NCI-H748 (cell line): ENCODE measurements around the gene TSEN2.
A peak's percentile ranks its signal among the peaks of the same experiment; 100 is the strongest.
"Not testable (repeated sequence)": the region's sequence is repeated elsewhere in the genome, so short reads cannot be mapped to it uniquely, and the experiment has no call there.

Experiments used
- DNase-seq: peaks from one replicate; lab custom pipeline; 2025; ENCODE audit not compliant: unreplicated experiment; lab: John Stamatoyannopoulos, UW

Gene TSEN2

GRCh38 chr3:12451960-12452359 lies 32.3 kb upstream of the TSEN2 start:
- no peak for DNase-seq

DNA sequence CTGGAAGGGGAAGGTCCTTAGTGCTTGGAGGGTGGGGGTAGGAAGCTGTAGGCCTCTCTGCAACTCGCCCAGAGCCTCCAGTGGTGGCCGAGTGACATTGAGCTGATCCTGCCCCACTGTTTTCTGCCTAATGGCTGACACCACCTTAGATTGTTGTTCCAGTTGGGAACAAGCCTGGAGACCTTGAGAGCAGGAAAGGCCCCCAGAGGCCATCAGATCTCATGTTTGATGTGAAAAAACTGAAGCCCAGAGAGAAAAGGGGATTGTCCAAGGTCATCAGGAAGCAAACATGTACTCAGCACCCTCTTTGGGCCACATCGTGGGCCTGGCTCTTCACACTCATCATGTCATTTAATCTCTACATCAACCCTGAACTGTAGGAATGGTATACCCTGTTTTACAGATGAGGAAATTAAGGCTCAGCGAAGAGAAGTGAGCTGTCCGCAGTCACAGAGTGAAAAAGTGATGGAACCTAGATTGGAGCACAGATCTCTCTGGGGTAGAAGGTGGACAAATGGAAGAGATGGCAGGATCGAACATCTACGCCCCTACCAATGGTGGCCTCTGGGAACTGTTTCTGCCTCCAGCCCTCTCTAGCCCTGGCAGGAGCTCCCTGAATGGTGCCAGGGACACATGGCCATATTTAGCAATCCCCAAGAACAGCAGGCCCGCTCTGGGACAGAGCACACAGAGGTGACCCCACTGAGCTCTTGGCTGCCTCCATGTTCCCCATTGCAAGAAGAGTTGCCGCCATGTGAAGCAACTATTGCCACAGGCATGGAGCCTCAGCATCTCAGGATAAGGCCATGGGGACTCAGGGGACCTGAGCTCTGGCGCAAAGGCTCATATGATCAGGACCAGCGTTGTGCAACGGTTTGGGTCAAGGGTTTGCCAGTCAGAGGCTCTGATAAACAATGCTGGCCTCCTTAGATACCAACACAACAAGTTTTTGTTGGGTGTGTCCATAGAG lies 31.6 kb upstream of the TSEN2 start:
- no peak for DNase-seq

DNA sequence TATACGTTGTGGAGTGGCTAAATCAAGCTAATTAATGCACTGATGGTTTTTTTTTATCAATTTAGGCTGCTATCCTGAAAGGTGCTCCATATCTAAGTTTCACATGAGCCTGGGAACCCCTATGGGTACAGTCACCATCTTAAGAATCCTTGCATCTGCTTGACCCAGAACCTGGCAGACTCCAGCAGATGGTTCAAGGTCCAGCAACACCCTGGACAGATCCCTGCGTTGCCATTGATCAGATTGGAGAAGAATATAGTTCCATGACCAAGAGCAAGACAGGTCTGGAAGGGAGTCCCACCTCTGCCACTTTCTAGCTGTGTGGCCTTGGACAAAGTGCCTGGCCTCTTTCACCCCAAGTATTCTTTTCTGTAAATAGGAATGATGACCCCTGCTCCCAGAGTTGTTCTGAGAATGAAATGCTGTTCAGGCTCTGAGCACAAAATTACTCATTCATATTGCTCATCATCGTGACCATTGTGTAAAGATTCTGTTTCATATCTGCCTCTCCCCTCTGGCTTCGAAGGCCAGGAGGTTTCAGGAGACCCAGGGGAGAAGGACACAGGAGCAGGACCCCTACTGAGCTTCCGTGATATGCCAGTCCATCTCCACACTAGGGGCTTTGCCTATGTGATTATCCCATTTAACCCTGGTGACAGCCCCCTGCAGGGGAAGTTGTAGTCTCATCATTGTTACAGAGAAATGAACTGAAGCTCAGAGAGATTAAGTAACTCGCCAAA lies 30.0 kb upstream of the TSEN2 start:
- no peak for DNase-seq

DNA sequence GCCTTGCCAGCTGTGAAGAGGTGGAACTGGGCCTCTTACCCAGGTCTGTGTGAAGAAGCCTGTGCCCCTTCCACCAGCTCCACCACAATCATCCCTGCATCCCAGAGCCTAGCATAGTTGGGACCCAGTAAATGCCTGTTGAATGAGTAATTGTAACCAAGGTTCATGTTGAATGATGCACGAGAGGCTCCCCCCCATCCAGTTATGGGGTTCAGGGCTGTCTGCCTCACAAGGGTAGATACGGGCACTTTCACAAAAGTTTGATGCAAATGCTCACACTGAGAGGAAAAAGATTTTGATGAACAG lies 29.5 kb upstream of the TSEN2 start:
- no peak for DNase-seq

DNA sequence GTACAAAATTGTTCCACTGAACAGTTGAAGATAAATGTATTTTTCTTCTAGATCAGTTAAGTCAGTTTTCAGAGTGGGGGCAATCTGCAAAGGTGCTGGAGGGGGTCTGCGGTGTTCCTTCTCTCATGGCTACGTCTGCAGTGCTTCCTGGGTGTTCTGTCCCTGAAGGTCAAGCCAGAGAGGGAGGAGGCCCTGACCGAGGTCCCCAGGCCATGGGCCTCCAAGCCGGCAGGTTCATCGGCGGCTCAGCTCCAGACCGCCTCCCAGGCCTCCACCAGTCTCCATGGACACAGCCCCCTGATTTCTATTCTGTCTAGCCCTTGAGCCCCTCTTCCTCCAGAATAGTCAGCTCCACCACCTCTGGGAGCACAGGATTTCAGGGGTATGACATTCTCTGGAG lies 28.5 kb upstream of the TSEN2 start:
- no peak for DNase-seq

DNA sequence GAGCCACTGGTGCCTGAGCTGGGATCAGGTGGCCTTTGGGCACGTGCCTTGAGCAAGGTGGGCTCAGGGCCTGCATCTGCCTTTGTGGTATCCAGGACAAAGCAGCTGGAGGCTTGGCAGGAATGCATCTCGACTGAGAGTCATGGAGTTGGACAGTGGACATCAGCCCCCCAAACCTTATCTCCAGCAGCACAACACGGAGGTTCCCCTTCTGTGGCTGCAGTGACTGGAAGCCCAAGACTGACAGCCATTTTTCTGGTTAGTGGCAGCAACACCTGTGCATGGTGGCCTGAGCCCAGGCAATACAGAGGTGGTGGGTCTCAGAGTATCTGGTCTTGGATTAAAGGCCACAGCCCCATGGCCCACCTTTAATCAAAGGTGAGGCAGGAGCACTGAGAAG lies 27.8 kb upstream of the TSEN2 start:
- no peak for DNase-seq

- DNase-seq: not testable (repeated sequence)
These were observed 26.9 kb upstream of the TSEN2 start for GRCh38 chr3:12457380-12457779.

DNA sequence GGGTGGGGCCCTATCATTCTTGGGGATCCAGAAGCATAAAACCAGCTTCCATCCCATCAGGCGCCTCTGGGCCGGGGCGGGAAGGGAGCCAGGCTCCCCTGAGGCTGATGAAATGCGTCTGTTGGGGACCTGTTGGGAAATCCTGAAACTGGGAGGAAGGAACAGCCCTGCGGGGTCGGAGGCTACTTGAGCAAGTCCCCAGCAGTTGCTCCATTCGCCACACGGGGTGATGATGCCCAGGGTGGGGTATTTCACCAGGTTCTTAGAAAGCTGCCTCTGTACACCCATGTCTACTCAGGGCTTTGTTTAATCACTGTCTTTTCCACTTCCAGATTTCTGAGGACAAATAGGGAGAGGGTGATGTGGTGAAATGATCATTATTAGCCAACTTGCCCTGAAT lies 25.4 kb upstream of the TSEN2 start:
- DNase-seq: no peak

- DNase-seq: no peak
These were observed 24.2 kb upstream of the TSEN2 start for GRCh38 chr3:12460127-12460526.

- no peak for DNase-seq
These were observed 23.1 kb upstream of the TSEN2 start for GRCh38 chr3:12461097-12461649.

- DNase-seq: no peak
These were observed 21.9 kb upstream of the TSEN2 start for GRCh38 chr3:12462159-12462947.

GRCh38 chr3:12463686-12464085 lies 20.6 kb upstream of the TSEN2 start:
- DNase-seq: no peak

GRCh38 chr3:12464181-12464580 lies 20.1 kb upstream of the TSEN2 start:
- DNase-seq: no peak

DNA sequence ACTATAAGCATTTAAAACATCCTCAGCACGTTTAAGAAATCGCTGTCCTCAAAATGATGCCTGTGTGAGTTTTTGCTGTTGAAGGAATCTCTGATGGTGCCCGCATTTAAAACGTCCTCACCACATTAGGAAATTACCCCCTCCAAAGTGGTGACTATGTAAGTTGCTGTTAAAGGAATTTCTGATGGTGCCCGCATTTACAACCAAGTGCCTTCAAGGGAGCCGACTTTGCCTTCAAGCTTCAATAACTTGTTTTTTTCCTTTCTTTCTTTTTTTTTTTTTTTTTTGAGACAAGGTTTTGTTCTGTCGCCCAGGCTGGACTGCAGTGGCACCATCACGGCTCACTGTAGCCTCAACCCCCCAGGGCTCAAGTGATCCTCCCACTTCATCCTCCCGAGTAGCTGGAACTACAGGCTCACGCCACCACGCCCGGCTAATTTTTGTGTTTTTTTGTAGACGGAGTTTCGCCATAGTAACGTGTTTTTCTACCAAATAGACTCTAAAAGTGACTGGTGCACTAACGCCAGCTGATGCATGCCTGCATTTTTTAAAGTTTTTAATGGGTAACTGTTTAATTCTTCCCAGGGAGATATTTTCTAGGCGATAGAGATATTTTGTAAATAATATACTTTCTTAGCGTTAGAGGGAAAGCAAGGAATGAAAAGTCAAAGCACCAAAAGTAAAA lies 19.0 kb upstream of the TSEN2 start:
- DNase-seq: no peak

DNA sequence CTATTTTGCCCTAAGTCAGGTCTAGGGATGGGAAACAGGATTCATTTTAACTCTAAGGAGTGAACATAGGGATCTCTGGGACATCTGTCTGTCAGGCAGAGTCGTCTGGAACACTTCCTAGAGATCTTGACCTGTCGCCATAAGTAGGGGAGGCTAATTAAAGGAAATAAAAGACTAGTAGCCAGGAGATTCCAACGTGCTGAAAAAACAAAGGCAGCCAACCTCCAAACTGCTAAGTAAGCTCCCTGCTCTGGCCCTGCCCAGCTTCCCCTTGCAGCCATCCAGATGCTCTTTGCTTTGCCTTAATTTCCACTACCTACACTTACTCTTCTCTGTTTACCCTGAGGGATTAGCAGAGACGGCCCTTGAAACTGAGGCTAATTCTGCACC lies 18.4 kb upstream of the TSEN2 start:
- no peak for DNase-seq

GRCh38 chr3:12467746-12468145 lies 16.5 kb upstream of the TSEN2 start:
- DNase-seq: peak; percentile 16

- DNase-seq: no peak
These were observed 16.0 kb upstream of the TSEN2 start for GRCh38 chr3:12468276-12468675.

GRCh38 chr3:12468757-12469156 lies 15.5 kb upstream of the TSEN2 start:
- no peak for DNase-seq

GRCh38 chr3:12469222-12469621 lies 15.1 kb upstream of the TSEN2 start:
- not testable (repeated sequence) for DNase-seq

- no peak for DNase-seq
These were observed 14.2 kb upstream of the TSEN2 start for GRCh38 chr3:12470111-12470510.

- DNase-seq: no peak
These were observed 13.6 kb upstream of the TSEN2 start for GRCh38 chr3:12470680-12471079.
